ENCODE data around the gene IPMK. TPM values are rescaled to one million over a fixed set of nuclear protein-coding genes. Genes with fewer than 3 reads are reported as not detected.
"Not testable (repeated sequence)": the region's sequence is repeated elsewhere in the genome, so short reads cannot be mapped to it uniquely, and the experiment has no call there.

Gene IPMK
- total and polyA plus RNA-seq, 5 donors, result 1.2 to 2.6 (median 2.1) TPM

- Histone ChIP-seq H3K27ac (ENCODE audit: low read length) (no peak overlapping the region), H3K4me1 (ENCODE audit: control insufficient read depth, insufficient read depth, low read length) (no peaks in the 10 kb centered on the region), H3K27me3 (ENCODE audit: control insufficient read depth, insufficient read depth) (no peaks in the 10 kb centered on the region), H3K9me3 (ENCODE audit: control insufficient read depth, low read length) (no peaks in the 10 kb centered on the region), H3K4me3 (ENCODE audit: low read length) (no peak overlapping the region)
- intact Hi-C loops (cut with DNase I), result no loop called here
- WGBS, result 99% methylated on average over 4 of the region's 4 CpGs
- DNase-seq, result no peak
- no peak for ATAC-seq
Observed at GRCh38 chr10:58253184-58253583, 14.5 kb downstream of the IPMK start.

GRCh38 chr10:58244666-58245065, 23.0 kb downstream of the IPMK start:
- H3K27ac ChIP-seq (ENCODE audit: low read length); DNase-seq; H3K4me3 ChIP-seq (ENCODE audit: low read length); intact Hi-C loops (cut with DNase I); H3K27me3 ChIP-seq (ENCODE audit: control insufficient read depth, insufficient read depth); H3K9me3 ChIP-seq (ENCODE audit: control insufficient read depth, low read length); ATAC-seq; H3K4me1 ChIP-seq (ENCODE audit: control insufficient read depth, insufficient read depth, low read length): not testable (repeated sequence)
- WGBS, result 71% methylated on average over 3 of the region's 3 CpGs

GRCh38 chr10:58244242-58244641, 23.5 kb downstream of the IPMK start:
- peak in 1 of 3 donors; percentile 60 for DNase-seq
- 99% methylated on average over 24 of the region's 28 CpGs for WGBS
- ATAC-seq; H3K27ac ChIP-seq (ENCODE audit: low read length); H3K4me3 ChIP-seq (ENCODE audit: low read length); H3K27me3 ChIP-seq (ENCODE audit: control insufficient read depth, insufficient read depth); H3K4me1 ChIP-seq (ENCODE audit: control insufficient read depth, insufficient read depth, low read length); intact Hi-C loops (cut with DNase I); H3K9me3 ChIP-seq (ENCODE audit: control insufficient read depth, low read length): not testable (repeated sequence)

GRCh38 chr10:58243801-58244200, 23.9 kb downstream of the IPMK start:
- H3K9me3 ChIP-seq (ENCODE audit: control insufficient read depth, low read length); H3K27me3 ChIP-seq (ENCODE audit: control insufficient read depth, insufficient read depth); ATAC-seq; H3K4me3 ChIP-seq (ENCODE audit: low read length); H3K27ac ChIP-seq (ENCODE audit: low read length); DNase-seq; H3K4me1 ChIP-seq (ENCODE audit: control insufficient read depth, insufficient read depth, low read length); intact Hi-C loops (cut with DNase I): not testable (repeated sequence)
- WGBS, result 95% methylated on average over 31 of the region's 31 CpGs

- WGBS, result 98% methylated on average over 18 of the region's 18 CpGs
- ATAC-seq, result no peak
- H3K4me1 ChIP-seq (ENCODE audit: control insufficient read depth, insufficient read depth, low read length), result no peaks in the 10 kb centered on the region
- H3K27me3 ChIP-seq (ENCODE audit: control insufficient read depth, insufficient read depth), result no peaks in the 10 kb centered on the region
- intact Hi-C loops (cut with DNase I), result no loop called here
- H3K9me3 ChIP-seq (ENCODE audit: control insufficient read depth, low read length), result no peaks in the 10 kb centered on the region
- H3K27ac ChIP-seq (ENCODE audit: low read length), result no peak overlapping the region
- H3K4me3 ChIP-seq (ENCODE audit: low read length), result no peak overlapping the region
- no peak for DNase-seq
Observed at GRCh38 chr10:58243269-58243668, 24.4 kb downstream of the IPMK start.

- no peak for DNase-seq
- no peaks in the 10 kb centered on the region for H3K27me3 ChIP-seq (ENCODE audit: control insufficient read depth, insufficient read depth)
- no peaks in the 10 kb centered on the region for H3K4me1 ChIP-seq (ENCODE audit: control insufficient read depth, insufficient read depth, low read length)
- no peak for ATAC-seq
- WGBS, result 96% methylated on average over 3 of the region's 3 CpGs
- intact Hi-C loops (cut with DNase I), result no loop called here
- no peak overlapping the region for H3K4me3 ChIP-seq (ENCODE audit: low read length)
- H3K9me3 ChIP-seq (ENCODE audit: control insufficient read depth, low read length), result no peaks in the 10 kb centered on the region
- no peak overlapping the region for H3K27ac ChIP-seq (ENCODE audit: low read length)
Observed at GRCh38 chr10:58241346-58241745, 26.3 kb downstream of the IPMK start.

GRCh38 chr10:58240531-58240930, 27.2 kb downstream of the IPMK start:
- intact Hi-C loops (cut with DNase I), result no loop called here
- ATAC-seq (no peak), DNase-seq (no peak)
- Histone ChIP-seq H3K27me3 (ENCODE audit: control insufficient read depth, insufficient read depth) (no peaks in the 10 kb centered on the region), H3K9me3 (ENCODE audit: control insufficient read depth, low read length) (no peaks in the 10 kb centered on the region), H3K4me3 (ENCODE audit: low read length) (no peak overlapping the region), H3K27ac (ENCODE audit: low read length) (no peak overlapping the region), H3K4me1 (ENCODE audit: control insufficient read depth, insufficient read depth, low read length) (no peaks in the 10 kb centered on the region)
- WGBS, result 78% methylated on average over 4 of the region's 4 CpGs

- intact Hi-C loops (cut with DNase I), result no loop called here
- Histone ChIP-seq H3K9me3 (ENCODE audit: control insufficient read depth, low read length) (no peaks in the 10 kb centered on the region), H3K4me1 (ENCODE audit: control insufficient read depth, insufficient read depth, low read length) (no peaks in the 10 kb centered on the region), H3K27ac (ENCODE audit: low read length) (no peak overlapping the region), H3K27me3 (ENCODE audit: control insufficient read depth, insufficient read depth) (no peaks in the 10 kb centered on the region), H3K4me3 (ENCODE audit: low read length) (no peak overlapping the region)
- ATAC-seq (no peak), DNase-seq (no peak)
- WGBS, result 78% methylated on average over 5 of the region's 5 CpGs
Observed at GRCh38 chr10:58239561-58240169, 28.0 kb downstream of the IPMK start.

- Histone ChIP-seq H3K27ac (ENCODE audit: low read length) (no peak overlapping the region), H3K4me1 (ENCODE audit: control insufficient read depth, insufficient read depth, low read length) (no peaks in the 10 kb centered on the region), H3K27me3 (ENCODE audit: control insufficient read depth, insufficient read depth) (no peaks in the 10 kb centered on the region), H3K9me3 (ENCODE audit: control insufficient read depth, low read length) (no peaks in the 10 kb centered on the region), H3K4me3 (ENCODE audit: low read length) (no peak overlapping the region)
- ATAC-seq, result no peak
- intact Hi-C loops (cut with DNase I), result no loop called here
- 97% methylated on average over 3 of the region's 3 CpGs for WGBS
- no peak for DNase-seq
Observed at GRCh38 chr10:58237014-58237834, 30.5 kb downstream of the IPMK start.

- H3K4me3 ChIP-seq (ENCODE audit: low read length); ATAC-seq; intact Hi-C loops (cut with DNase I); H3K9me3 ChIP-seq (ENCODE audit: control insufficient read depth, low read length); DNase-seq; H3K27me3 ChIP-seq (ENCODE audit: control insufficient read depth, insufficient read depth); H3K27ac ChIP-seq (ENCODE audit: low read length); H3K4me1 ChIP-seq (ENCODE audit: control insufficient read depth, insufficient read depth, low read length): not testable (repeated sequence)
- WGBS, result 94% methylated on average over 7 of the region's 7 CpGs
Observed at GRCh38 chr10:58229856-58230255, 37.8 kb downstream of the IPMK start.

- H3K27me3 ChIP-seq (ENCODE audit: control insufficient read depth, insufficient read depth), result no peaks in the 10 kb centered on the region
- H3K4me1 ChIP-seq (ENCODE audit: control insufficient read depth, insufficient read depth, low read length), result no peaks in the 10 kb centered on the region
- no peak overlapping the region for H3K27ac ChIP-seq (ENCODE audit: low read length)
- intact Hi-C loops (cut with DNase I), result no loop called here
- DNase-seq (no peak), ATAC-seq (no peak)
- no peaks in the 10 kb centered on the region for H3K9me3 ChIP-seq (ENCODE audit: control insufficient read depth, low read length)
- H3K4me3 ChIP-seq (ENCODE audit: low read length), result no peak overlapping the region
- WGBS, result 99% methylated on average over 2 of the region's 2 CpGs
Observed at GRCh38 chr10:58225654-58226053, 42.0 kb downstream of the IPMK start.
